Renal cortical epithelial cell (primary cell): Measurements from ENCODE around the gene ZNF136. TPM values are rescaled to one million over a fixed set of nuclear protein-coding genes. Genes with fewer than 3 reads are reported as not detected.
A peak's percentile ranks its signal among the peaks of the same experiment; 100 is the strongest.

Experiments
- DNase-seq: peaks from one replicate; pipeline ENCODE4 v3.0.0-alpha.2; 2011; ENCODE audit warnings: low read depth
- total RNA-seq: library from RNA; depleted of rRNA; stranded (reverse); fragments of >200 nt; gene quantifications from 2 replicates; pipeline ENCODE4 v1.2.3, GENCODE V29; 2014

Gene ZNF136
- total RNA-seq, 1 donor from 2014 or later: 16.1 TPM

DNA sequence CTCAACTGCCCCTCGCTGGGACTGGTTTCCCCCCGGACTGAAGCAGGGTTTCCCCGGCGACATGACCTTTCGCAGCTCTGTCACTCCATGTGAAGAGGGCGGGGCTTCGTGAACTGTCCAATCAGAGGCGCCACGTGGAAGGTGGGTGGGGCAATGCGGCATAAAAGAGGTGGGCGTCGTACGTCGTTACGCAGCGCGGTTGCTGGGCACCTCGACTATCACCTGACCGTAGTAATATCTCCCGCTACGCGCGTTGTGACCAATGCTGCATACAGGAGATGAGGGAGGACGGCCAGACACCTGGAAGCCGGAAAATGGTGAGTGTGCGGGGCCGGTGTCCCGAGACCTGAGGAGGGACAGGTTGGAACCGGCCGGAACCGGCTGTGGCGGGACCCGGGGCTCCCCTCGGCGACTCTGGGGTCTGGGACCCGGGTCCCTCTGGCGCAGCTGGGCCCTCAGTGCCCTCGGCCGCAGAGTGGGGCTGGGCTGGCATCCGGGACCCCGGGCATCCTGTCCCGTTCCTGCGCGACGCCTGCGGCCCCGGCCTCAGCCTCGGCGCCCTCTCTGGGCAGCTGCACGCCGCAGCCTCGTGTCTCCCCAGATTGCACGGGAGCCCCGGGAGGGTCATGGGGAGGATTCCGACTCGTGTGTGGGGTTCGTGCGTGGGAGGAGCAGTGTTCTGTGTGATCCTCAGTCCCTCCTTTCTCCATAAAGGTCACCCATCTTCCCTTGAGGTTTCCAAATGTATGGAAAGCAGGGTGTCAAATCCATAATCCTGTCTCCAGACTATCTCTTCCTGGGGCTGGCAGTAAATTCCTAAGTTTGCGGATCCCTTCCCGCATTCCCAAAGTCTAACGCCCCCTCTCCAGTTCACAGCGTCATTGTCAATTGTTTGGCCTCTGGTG lies 32.2 kb downstream of the ZNF136 start:
- peak; percentile 57 for DNase-seq

- no peak for DNase-seq
Observed at GRCh38 chr19:12198136-12198535, 35.2 kb downstream of the ZNF136 start.

GRCh38 chr19:12199757-12200419 lies 37.0 kb downstream of the ZNF136 start:
- DNase-seq: no peak

DNA sequence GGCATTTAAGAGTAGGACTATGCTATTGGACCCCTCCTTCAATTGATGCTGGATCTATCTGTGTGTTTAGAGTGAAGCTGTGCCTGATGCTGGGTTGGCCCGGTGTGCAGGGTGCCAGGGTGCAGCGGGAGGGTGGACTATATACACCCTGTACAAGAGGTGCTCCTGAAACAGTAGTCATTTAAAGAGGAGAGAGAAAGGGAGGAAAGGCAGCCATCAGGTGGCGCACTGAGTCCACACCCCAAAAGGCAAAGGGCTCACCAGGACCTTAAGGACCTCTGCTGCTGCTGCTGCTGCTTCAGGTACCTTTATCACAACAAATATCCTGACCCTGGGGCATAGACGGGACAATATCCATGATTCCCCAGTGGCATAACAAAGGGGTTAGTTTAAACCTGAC lies 39.4 kb downstream of the ZNF136 start:
- no peak for DNase-seq

DNA sequence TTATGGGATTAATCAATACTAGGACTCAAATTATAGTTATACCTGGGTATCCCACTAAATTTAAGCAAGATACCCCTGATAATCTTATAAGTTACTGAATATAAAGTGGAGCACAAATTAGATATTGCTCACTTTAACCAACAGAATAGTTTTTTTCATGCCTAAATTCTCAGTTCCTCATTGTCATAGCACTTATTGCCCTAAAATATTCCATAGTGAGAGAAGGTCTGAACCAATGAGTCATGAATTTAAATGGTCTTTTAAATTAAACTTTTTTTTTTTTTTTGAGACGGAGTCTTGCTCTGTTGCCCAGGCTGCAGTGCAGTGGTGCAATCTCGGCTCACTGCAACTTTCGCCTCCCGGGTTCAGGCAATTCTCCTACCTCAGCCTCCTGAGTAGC lies 42.4 kb downstream of the ZNF136 start:
- no peak for DNase-seq

- DNase-seq: no peak
Observed at GRCh38 chr19:12208221-12208620, 45.3 kb downstream of the ZNF136 start.

DNA sequence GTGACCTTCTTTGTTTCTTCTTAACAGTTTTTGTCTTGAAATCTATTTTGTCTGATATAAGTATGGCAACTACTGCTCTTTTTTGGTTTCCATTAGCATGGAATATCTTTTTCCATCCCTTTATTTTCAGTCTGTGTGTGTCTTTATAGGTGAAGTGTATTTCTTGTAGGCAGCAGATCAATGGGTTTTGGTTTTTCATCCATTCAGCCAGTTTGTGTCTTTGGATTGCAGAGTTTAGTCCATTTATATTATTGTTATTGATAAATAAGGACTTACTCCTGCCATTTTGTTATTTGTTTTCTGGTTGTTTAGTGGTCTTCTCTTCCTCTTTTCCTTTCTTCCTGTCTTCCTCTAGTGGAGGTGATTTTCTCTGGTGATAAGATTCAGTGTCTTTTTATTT lies 54.4 kb downstream of the ZNF136 start:
- DNase-seq: no peak

GRCh38 chr19:12222980-12223630 lies 60.2 kb downstream of the ZNF136 start:
- DNase-seq: peak; percentile 60

- DNase-seq: no peak
Observed at GRCh38 chr19:12224676-12225075, 61.8 kb downstream of the ZNF136 start.

GRCh38 chr19:12229990-12230389 lies 67.1 kb downstream of the ZNF136 start:
- DNase-seq: no peak

DNA sequence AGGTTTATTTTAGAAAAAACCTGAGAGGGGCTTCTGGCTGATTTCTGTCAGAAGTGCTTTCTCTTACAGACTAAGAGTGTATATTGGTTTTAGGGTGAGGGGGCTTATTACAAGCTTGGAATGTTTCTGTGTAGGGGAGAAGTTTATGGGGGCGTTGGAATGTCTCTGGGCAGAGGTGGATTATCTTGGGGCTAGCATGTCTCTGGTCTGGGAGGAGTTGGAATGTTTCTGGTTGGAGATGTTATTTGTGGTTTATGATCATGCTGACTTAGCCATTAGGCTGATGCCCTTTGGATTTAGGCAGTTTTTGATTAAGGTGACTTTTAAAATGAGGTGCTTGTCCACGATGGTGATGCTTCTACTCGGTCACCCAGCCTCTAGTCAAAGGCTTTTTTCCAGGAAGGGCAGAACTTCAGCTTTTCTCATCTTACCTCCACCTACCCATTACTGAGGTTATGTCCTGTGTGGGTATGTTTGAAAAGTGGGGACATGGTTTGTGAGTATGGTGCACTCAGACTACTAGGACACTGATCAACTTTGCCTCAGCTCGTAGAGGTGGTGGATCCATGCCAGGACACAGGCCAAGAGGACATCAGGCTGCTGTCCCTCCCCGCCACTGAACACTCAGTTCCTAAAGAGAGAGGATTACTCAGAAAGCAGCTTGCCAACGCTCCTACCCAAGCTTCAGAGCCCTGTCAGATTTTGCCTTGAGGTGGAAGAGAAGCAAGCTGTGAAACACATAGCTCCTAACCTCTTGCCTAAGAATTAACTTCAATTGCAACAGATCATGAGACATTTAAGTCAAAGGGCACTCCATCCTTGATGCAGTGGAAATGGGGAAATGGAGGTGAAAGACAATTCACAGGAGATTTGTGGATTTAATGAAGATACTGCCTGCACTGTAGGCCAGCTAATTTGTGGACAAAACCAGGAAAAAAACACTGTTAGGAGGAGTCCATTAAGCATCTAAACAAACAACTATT lies 68.1 kb downstream of the ZNF136 start:
- DNase-seq: no peak

GRCh38 chr19:12232961-12233360 lies 70.1 kb downstream of the ZNF136 start:
- no peak for DNase-seq

GRCh38 chr19:12237143-12237839 lies 74.4 kb downstream of the ZNF136 start:
- no peak for DNase-seq

Other genes with a start within 250 kb of the ZNF136 start
- gene ZNF700, start 238.0 kb upstream of the ZNF136 start, total RNA-seq: 10.1 and 23.2 TPM in 2 replicates
- 1.7 and 5.0 TPM in 2 replicates for gene ZNF763, start 198.1 kb upstream of the ZNF136 start, total RNA-seq
- 4.3 and 7.9 TPM in 2 replicates for gene ZNF433, start 127.4 kb upstream of the ZNF136 start, total RNA-seq
- gene ZNF878, start 110.1 kb upstream of the ZNF136 start, total RNA-seq: 0.17 and 1.0 TPM in 2 replicates
- gene ZNF844, start 98.4 kb upstream of the ZNF136 start, total RNA-seq: 3.1 and 11.7 TPM in 2 replicates
- 8.2 and 16.3 TPM in 2 replicates for gene ZNF20, start 22.7 kb upstream of the ZNF136 start, total RNA-seq
- 7.8 and 17.4 TPM in 2 replicates for gene ZNF625, start 6.4 kb upstream of the ZNF136 start, total RNA-seq
- 8.3 and 27.6 TPM in 2 replicates for gene ZNF44, start 131.8 kb downstream of the ZNF136 start, total RNA-seq
- gene ZNF563, start 170.5 kb downstream of the ZNF136 start, total RNA-seq: 5.4 and 12.8 TPM in 2 replicates
- 4.2 and 8.8 TPM in 2 replicates for gene ZNF442, start 202.6 kb downstream of the ZNF136 start, total RNA-seq
- gene ZNF799, start 238.2 kb downstream of the ZNF136 start, total RNA-seq: 11.7 and 12.3 TPM in 2 replicates